Ishikawa (cell line): ENCODE data around the gene PLPPR2.

Source experiments
- EP300 ChIP-seq: IDR thresholded peaks from 2 replicates; pipeline ENCODE4 v1.6.1; 2012; ENCODE audit warnings: borderline replicate concordance
- TAF1 ChIP-seq: IDR thresholded peaks from 2 replicates; pipeline ENCODE4 v1.6.1; 2012; ENCODE audit warnings: low read depth, mild to moderate bottlenecking
- TF ChIP-seq, protein P1 (sequence below): IDR thresholded peaks from 2 replicates; pipeline ENCODE4 v1.6.1; 2012; ENCODE audit warnings: low read depth, mild to moderate bottlenecking
- TF ChIP-seq, protein P2 (sequence below): IDR thresholded peaks from 2 replicates; pipeline ENCODE4 v1.6.1; 2012

DNA sequence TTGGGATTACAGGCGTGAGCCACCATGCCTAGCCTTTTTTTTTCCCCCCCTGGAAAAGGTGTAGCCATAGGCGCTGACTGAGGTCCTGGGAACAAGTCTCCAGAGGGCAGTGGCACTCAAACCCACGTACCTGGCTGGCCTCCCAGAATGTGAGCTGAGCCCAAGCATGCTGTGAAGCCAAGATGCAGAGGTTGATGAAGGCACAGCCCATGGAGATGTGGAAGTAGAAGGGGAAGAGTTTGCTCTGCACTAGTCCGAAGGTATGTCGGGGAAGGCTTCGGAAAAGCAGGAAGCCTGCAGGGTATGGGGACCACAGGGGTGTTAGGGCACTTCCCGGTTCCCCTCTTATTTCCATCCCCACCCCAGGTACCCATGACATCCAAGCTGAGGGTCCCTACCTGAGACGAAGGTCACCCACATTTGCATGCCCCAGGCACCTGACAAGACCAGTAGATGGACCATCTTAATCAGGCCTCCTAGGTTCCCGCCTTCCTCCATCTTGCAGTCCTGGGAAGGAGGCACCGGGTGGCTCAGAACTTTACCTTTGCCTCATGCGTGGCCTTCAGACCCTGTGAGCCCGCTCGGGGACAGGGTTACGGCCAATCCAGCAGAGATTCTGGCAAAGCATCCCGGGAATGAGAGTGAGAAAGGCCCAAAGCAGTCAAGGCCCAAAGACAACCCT, 10.0 kb upstream of the PLPPR2 start:
- TF ChIP-seq, protein P1, sequence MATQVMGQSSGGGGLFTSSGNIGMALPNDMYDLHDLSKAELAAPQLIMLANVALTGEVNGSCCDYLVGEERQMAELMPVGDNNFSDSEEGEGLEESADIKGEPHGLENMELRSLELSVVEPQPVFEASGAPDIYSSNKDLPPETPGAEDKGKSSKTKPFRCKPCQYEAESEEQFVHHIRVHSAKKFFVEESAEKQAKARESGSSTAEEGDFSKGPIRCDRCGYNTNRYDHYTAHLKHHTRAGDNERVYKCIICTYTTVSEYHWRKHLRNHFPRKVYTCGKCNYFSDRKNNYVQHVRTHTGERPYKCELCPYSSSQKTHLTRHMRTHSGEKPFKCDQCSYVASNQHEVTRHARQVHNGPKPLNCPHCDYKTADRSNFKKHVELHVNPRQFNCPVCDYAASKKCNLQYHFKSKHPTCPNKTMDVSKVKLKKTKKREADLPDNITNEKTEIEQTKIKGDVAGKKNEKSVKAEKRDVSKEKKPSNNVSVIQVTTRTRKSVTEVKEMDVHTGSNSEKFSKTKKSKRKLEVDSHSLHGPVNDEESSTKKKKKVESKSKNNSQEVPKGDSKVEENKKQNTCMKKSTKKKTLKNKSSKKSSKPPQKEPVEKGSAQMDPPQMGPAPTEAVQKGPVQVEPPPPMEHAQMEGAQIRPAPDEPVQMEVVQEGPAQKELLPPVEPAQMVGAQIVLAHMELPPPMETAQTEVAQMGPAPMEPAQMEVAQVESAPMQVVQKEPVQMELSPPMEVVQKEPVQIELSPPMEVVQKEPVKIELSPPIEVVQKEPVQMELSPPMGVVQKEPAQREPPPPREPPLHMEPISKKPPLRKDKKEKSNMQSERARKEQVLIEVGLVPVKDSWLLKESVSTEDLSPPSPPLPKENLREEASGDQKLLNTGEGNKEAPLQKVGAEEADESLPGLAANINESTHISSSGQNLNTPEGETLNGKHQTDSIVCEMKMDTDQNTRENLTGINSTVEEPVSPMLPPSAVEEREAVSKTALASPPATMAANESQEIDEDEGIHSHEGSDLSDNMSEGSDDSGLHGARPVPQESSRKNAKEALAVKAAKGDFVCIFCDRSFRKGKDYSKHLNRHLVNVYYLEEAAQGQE: no peak
- TF ChIP-seq TAF1 (no peak), EP300 (no peak)
- TF ChIP-seq, protein P2, sequence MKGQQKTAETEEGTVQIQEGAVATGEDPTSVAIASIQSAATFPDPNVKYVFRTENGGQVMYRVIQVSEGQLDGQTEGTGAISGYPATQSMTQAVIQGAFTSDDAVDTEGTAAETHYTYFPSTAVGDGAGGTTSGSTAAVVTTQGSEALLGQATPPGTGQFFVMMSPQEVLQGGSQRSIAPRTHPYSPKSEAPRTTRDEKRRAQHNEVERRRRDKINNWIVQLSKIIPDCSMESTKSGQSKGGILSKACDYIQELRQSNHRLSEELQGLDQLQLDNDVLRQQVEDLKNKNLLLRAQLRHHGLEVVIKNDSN: no peak
